ENCODE results near the gene ZER1.

- TF ChIP-seq POLR2A (IDR thresholded peaks at IDR 0.05) (no peak), CTCF (IDR thresholded peaks at IDR 0.05) (no peak)
Observed at GRCh38 chr9:128731691-128732090, 40.0 kb downstream of the ZER1 start.
